NCI-H1048 (cell line): ENCODE measurements around the gene RTP1.
"Not testable (repeated sequence)": the region's sequence is repeated elsewhere in the genome, so short reads cannot be mapped to it uniquely, and the experiment has no call there.

Experiments used
- DNase-seq: peaks from one replicate; lab custom pipeline; 2025; lab: John Stamatoyannopoulos, UW

Gene RTP1

GRCh38 chr3:187197335-187197649, at the start of gene RTP1:
Gene RTP1, plus strand, starts transcription at chr3:187197486. Its CDS starts 30 bp downstream, at chr3:187197516.
- DNase-seq: no peak

GRCh38 chr3:187150186-187150585, 47.1 kb upstream of the RTP1 start:
- DNase-seq: no peak

- DNase-seq: no peak
Measured at GRCh38 chr3:187150599-187150998, 46.7 kb upstream of the RTP1 start.

- DNase-seq: no peak
Measured at GRCh38 chr3:187161556-187161955, 35.7 kb upstream of the RTP1 start.

- DNase-seq: no peak
Measured at GRCh38 chr3:187162265-187162953, 34.9 kb upstream of the RTP1 start.

- peak; percentile 48 for DNase-seq
Measured at GRCh38 chr3:187165144-187165543, 32.1 kb upstream of the RTP1 start.

- no peak for DNase-seq
Measured at GRCh38 chr3:187166750-187167149, 30.5 kb upstream of the RTP1 start.

- DNase-seq: no peak
Measured at GRCh38 chr3:187167777-187168176, 29.5 kb upstream of the RTP1 start.

- DNase-seq: no peak
Measured at GRCh38 chr3:187169231-187169960, 27.9 kb upstream of the RTP1 start.

GRCh38 chr3:187170911-187171310, 26.4 kb upstream of the RTP1 start:
- DNase-seq: not testable (repeated sequence)

GRCh38 chr3:187172929-187173328, 24.4 kb upstream of the RTP1 start:
- no peak for DNase-seq

GRCh38 chr3:187181454-187182170, 15.7 kb upstream of the RTP1 start:
- DNase-seq: no peak

- no peak for DNase-seq
Measured at GRCh38 chr3:187183210-187183862, 13.9 kb upstream of the RTP1 start.

GRCh38 chr3:187183903-187184302, 13.4 kb upstream of the RTP1 start:
- no peak for DNase-seq

GRCh38 chr3:187185759-187186158, 11.5 kb upstream of the RTP1 start:
- no peak for DNase-seq

- no peak for DNase-seq
Measured at GRCh38 chr3:187186375-187186774, 10.9 kb upstream of the RTP1 start.

GRCh38 chr3:187186801-187187421, 10.4 kb upstream of the RTP1 start:
- no peak for DNase-seq

GRCh38 chr3:187188931-187189330, 8.4 kb upstream of the RTP1 start:
- no peak for DNase-seq

- DNase-seq: no peak
Measured at GRCh38 chr3:187191271-187191670, 6.0 kb upstream of the RTP1 start.

- no peak for DNase-seq
Measured at GRCh38 chr3:187193181-187193580, 4.1 kb upstream of the RTP1 start.

GRCh38 chr3:187196573-187197334, 532 bp upstream of the RTP1 start:
- DNase-seq: no peak
